GM12864 (cell line): ENCODE data around the gene GNAL.
"Not testable (repeated sequence)": the region's sequence is repeated elsewhere in the genome, so short reads cannot be mapped to it uniquely, and the experiment has no call there.

Source experiments
- DNase-seq: peaks from one replicate; pipeline ENCODE4 v3.0.0-alpha.2; 2011; ENCODE audit warnings: low read depth
- H3K4me3 ChIP-seq: 2 replicates; pipeline ENCODE4 v1.5.1; 2011; ENCODE audit warnings: mild to moderate bottlenecking, low read depth, low read length, control low read depth
- CTCF ChIP-seq: IDR thresholded peaks from 2 replicates; pipeline ENCODE4 v1.5.1; 2011; ENCODE audit warnings: low read depth, mild to moderate bottlenecking, moderate library complexity, low read length, control low read depth, inconsistent platforms; ENCODE audit errors: missing control alignments

The GNAL gene

GRCh38 chr18:11887328-11888128 lies 198.5 kb downstream of the GNAL start:
- no peak for TF ChIP-seq CTCF
- no peak for DNase-seq
- H3K4me3 ChIP-seq, result no peak overlapping the region

DNA sequence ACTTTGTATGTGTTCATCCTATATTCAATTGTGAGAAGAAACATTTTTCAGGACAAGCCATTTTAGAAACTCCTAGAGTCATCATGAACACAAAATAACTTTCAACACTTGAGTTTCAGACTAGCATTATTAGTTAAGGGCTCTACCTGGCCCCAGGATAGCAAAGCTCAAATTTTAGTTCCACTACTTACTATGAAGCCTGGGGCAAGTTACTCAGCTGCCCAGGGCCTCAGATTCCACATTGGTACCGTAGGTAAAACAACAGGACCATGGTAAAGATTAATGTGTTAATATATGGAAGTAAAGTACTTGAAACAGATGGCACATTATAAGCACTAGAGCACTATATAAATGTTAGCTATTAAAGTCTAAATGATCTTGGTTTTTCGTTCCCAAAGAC lies 199.7 kb downstream of the GNAL start:
- no peak for TF ChIP-seq CTCF
- DNase-seq, result no peak
- no peak overlapping the region for H3K4me3 ChIP-seq

DNA sequence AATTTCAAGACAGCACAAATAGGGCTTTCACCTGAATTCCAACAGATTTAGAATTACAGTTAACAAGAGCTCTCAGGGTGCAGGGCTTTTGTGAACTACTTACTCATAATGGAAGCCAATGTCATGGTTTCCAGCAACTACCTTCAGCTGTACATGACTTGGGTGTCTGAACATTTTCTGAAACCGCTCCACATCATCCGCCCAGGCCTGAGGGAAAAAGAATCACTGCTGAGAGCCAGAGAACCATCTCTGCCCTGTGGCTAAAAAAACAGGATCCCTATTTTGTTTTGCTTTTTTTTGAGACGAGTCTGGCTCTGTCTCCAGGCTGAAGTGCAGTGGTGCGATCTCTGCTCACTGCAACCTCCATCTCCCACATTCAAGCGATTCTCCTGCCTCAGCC lies 200.2 kb downstream of the GNAL start:
- TF ChIP-seq CTCF, result no peak
- no peak for DNase-seq
- no peak overlapping the region for H3K4me3 ChIP-seq

- H3K4me3 ChIP-seq, result no peak overlapping the region
- no peak for DNase-seq
- no peak for TF ChIP-seq CTCF
Observed at GRCh38 chr18:11891737-11892136, 202.7 kb downstream of the GNAL start.

GRCh38 chr18:11892438-11892837 lies 203.4 kb downstream of the GNAL start:
- not testable (repeated sequence) for H3K4me3 ChIP-seq, DNase-seq

- no peak for DNase-seq
- no peak overlapping the region for H3K4me3 ChIP-seq
- no peak for TF ChIP-seq CTCF
Observed at GRCh38 chr18:11897781-11898180, 208.7 kb downstream of the GNAL start.

- no peak for DNase-seq
- H3K4me3 ChIP-seq, result no peak overlapping the region
- no peak for TF ChIP-seq CTCF
Observed at GRCh38 chr18:11899063-11899462, 210.0 kb downstream of the GNAL start.
